Retina (tissue), 1 donor: ENCODE data around the gene DLG2.

ENCODE experiments used
- DNase-seq: peaks from one replicate; pipeline ENCODE4 v3.0.0-alpha.2; 2016

Gene DLG2

GRCh38 chr11:84719935-84720577, 907.1 kb downstream of the DLG2 start:
- peak; percentile 76 for DNase-seq

DNA sequence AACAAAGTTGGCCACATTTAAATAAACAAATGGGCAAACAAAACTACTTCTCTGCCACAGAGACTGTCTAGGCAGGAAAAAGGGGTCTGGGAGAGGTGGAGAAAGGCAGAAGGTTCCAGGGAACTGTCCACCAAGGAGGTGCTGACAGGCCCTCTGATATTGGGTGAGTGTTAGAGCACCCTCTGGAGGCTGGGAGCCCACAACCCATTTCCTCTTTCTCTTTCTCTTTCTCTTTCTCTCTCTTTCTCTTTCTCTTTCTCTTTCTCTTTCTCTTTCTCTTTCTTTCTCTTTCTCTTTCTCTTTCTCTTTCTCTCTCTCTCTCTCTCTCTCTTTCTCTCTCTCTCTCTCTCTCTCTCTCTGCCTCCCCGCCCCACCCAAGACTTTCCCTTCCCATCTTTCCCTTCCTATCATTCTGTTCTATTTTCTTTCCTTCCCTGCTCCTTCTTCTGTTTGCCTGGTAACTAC, 912.8 kb downstream of the DLG2 start:
- DNase-seq = peak; percentile 55

DNA sequence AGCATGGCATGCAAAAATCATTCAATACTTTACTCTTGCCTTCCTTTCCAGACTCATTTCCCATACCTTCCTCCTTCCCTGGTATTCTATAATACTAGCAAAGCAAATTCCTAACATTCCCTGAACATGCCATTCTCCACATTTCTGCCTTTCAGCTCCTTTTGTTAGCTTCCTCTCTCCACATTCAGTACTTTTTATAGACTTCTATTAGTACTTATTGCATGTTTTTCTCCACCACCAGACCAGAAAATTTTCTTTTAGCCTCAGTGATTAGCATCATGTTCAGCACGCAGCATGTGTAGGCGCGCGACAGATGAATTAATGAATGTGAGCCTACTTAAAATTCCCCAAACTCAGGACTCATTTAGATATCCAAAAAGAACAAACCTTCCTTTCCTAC, 935.3 kb downstream of the DLG2 start:
- DNase-seq = no peak

DNA sequence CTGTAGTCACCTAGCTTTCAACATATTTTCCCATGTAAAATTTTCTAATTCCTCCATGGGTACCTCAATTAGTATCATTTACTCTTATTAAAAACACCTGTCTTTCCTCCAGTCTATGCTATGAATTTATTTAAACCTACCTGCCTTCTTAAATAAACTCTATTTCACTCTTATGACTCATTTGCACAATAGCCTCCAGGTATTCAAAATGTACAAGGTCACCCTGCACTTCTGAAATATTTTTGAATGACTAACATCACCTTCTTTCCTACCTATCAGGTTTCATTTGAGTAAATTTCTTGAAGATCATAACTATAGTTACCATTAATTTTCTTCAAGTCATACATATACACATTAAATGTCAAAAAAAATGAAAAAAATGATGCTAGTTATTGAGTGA, 939.7 kb downstream of the DLG2 start:
- no peak for DNase-seq

DNA sequence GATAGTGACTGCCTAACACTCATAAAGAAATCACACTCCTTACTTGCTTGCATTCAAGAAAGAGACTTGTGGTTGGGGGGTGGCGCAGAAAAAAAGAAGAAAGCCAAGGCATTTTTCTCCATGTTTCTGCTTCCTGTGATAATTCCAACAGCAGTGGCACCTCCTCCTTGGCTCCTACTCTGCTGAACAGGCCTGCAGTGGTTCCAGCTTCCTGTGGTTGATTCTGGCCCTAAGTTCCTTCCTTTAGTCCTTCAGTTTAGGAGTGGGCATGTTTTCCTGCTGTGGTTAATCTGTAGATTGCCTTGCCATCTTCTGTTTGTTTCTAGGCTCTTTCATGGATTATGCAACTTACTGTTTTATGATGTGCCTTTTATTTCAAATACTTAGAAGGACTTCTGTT, 940.4 kb downstream of the DLG2 start:
- DNase-seq = no peak

DNA sequence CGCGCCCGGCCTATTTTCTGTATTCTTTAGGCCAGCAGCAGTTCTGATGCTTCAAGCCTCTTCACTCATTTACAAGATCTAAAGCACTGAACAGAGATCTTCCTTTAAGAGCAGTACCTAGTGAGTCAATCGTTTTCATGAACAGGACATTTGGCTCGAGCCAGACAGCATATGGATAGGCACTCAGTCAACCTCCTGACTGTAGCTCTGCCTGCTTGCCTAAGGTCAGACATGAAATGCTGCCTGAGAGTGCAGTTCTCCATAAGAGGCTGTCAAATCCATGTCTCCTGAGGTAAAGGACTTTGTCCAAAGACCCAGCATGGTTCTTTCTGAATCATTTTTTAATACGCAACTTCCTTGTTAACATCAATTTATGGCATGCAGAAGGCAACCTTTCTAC, 941.2 kb downstream of the DLG2 start:
- no peak for DNase-seq

GRCh38 chr11:84685149-84685548, 942.0 kb downstream of the DLG2 start:
- no peak for DNase-seq

GRCh38 chr11:84681456-84681855, 945.7 kb downstream of the DLG2 start:
- no peak for DNase-seq

- DNase-seq = no peak
Measured at GRCh38 chr11:84675396-84676025, 951.6 kb downstream of the DLG2 start.

DNA sequence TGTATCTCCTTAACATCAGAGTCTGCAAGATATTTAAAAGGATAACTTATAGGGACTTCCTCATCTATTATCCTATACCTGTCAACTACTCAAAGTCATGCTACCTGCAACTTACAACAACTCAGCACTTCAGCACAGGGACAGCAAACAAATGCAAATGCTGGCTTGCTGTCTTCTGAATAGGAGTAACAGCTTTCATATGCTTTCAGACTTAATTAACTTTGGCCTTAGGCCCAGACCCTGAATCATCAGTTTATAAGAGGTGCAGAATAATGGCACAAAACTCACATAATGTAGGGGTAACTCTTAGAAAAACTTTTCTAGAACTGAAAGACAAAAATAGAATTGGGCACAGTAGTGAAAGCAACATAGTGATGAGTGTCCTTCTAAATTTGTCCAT, 953.4 kb downstream of the DLG2 start:
- no peak for DNase-seq

- DNase-seq = no peak
Measured at GRCh38 chr11:84671325-84671999, 955.7 kb downstream of the DLG2 start.

GRCh38 chr11:84663731-84664130, 963.4 kb downstream of the DLG2 start:
- DNase-seq = no peak

GRCh38 chr11:84660257-84660977, 966.7 kb downstream of the DLG2 start:
- no peak for DNase-seq

DNA sequence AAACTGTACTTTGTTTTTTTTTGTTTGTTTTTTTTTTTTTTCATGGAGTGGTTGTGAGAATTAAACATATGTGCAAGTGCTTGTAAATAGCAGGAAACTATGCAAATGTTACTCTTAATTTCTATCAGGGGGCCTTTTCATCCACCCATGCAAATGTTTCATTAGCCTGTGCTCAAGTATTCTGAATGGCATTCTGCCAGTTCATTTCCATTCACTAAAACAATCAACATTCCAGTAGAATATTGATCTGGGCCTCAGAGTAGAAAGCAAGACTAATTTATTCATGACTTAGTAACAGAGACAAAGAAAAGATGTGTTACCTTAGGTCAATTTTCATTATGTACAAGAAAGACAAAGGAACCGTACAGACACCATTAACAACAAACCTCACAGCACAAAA, 971.4 kb downstream of the DLG2 start:
- DNase-seq = no peak

GRCh38 chr11:84648471-84648870, 978.7 kb downstream of the DLG2 start:
- DNase-seq = peak; percentile 20

- no peak for DNase-seq
Measured at GRCh38 chr11:84645988-84646694, 981.0 kb downstream of the DLG2 start.

DNA sequence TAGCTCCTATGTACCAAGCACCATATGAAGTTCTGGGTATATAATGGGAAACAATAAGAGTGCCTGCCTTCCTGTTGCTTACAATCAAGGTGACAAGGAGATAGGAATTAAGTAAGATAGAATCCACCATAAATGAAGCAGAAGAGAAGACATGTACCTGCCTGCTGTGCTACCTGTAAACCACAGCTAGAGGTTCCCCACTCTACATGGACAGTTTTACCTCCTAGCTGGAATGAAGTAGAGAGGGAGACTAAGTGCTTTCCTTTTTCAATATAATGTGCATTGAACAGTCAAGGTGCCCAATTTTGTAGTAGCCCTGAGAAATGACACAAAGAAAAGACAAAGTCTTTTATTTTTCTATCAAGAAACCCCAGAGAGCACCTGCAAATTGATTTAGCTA, 984.6 kb downstream of the DLG2 start:
- no peak for DNase-seq

DNA sequence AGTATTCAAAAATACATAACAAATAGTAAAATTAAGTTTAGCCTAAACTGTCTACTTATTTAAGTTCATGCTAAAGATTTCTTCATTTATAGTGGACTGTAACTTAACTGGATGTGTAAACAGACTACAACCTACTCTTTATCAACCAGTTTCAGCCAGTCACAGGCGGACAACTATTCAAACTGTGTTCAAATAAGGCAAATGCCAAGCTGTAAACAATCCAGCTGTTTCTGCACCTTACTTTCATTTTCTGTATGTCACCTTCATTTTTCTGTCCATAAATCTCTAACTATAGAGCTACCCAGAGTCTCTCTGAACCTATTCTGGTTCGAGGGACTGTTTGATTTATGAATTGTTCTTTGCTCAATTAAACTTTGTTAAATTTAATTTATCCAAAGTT, 992.8 kb downstream of the DLG2 start:
- DNase-seq = no peak

- peak; percentile 61 for DNase-seq
Measured at GRCh38 chr11:84628871-84629620, 998.1 kb downstream of the DLG2 start.

- no peak for DNase-seq
Measured at GRCh38 chr11:84626256-84626655, 1000.9 kb downstream of the DLG2 start.

DNA sequence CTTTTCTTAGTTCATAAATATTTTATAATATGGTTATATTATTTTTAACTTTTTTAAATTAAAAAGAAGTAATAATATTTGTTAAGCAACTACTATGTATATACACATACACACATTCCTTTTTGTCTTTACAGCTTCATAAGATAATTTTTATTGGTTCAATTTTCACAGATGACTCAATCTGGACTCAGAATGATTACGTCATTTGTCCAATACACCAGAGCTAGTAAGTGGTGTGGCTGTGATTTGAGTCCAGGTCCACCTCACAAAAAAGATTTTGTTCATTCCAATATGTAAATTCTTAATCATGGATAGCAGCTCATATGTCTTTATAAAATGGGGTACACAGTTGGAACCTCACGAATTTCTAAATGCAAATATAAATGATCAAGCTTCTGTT, 1014.5 kb downstream of the DLG2 start:
- no peak for DNase-seq

DNA sequence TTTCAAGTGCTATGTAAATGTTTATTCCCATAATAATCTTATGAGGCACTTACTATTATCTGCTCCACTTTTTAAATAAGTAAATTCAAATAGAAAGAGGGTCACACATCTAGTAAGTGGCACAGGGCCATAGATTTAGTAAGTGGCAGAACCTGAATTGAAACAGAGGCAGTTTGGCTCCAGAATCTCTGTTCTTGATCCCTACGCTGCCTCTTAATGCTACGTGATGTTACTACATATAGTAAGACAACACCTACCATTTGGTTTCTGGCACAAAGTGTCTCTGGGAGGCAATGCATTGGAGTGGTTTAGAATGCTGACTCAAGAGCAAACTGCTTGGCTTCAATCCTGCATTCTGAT, 1018.3 kb downstream of the DLG2 start:
- DNase-seq = no peak
